Activated CD4-positive, alpha-beta T cell treated with anti-CD3 and anti-CD28 coated beads, Interleukin-2, amount 50 U/mL, for 1 hour (primary cell): Measurements from ENCODE around the gene NECTIN3.

Experiments used
- DNase-seq: peaks from one replicate; pipeline ENCODE4 v3.0.0-alpha.2; 2020

NECTIN3 gene, protein sequence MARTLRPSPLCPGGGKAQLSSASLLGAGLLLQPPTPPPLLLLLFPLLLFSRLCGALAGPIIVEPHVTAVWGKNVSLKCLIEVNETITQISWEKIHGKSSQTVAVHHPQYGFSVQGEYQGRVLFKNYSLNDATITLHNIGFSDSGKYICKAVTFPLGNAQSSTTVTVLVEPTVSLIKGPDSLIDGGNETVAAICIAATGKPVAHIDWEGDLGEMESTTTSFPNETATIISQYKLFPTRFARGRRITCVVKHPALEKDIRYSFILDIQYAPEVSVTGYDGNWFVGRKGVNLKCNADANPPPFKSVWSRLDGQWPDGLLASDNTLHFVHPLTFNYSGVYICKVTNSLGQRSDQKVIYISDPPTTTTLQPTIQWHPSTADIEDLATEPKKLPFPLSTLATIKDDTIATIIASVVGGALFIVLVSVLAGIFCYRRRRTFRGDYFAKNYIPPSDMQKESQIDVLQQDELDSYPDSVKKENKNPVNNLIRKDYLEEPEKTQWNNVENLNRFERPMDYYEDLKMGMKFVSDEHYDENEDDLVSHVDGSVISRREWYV

DNA sequence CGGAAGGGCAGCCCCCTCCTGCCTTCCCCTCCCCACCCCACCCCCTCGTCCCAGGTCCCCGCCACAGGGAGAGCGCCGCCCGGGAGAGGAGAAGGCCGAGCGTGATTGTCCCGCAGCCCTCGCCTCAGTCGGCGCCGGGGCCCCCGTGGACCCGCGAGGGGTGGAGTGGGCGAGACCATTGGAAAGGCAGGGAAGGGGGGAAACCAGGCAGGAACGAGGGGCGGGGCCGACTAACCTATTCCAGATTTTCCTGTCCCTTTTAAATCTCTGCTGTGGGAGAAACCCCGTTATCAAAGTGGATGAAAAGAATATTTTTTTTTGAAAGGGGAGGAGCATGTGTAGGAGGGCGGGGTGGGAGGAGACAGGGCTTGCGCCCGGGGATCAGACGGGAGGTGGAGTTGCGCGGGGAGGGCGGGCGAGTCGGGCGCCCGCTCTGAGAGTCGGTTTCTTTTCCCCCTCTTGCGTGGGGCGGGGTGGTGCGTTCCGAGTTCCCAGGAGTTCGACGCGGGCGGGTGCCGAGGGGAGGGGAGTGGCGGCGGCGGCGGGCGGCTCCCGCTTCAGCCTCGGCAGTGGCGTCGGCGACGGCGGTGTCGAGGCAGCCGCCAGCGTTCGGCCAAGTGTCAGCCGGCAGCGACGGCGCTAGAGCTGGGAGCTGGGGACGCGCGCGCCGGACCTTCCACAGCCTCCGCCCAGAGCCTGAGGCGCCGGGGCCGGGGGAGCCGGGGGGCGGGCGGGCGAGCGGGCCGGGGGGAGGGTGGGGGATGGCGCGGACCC, at the start of gene NECTIN3:
Gene NECTIN3, plus strand, starts transcription at position 560 of the 774 bp plus-strand sequence. Its CDS starts 202 bp downstream, at position 762.
- peak; percentile 86 for DNase-seq

- no peak for DNase-seq
These were observed 43.7 kb upstream of the NECTIN3 start for GRCh38 chr3:111027868-111028267.

- no peak for DNase-seq
These were observed 40.1 kb upstream of the NECTIN3 start for GRCh38 chr3:111031538-111031937.

GRCh38 chr3:111032677-111033076, 38.9 kb upstream of the NECTIN3 start:
- no peak for DNase-seq

DNA sequence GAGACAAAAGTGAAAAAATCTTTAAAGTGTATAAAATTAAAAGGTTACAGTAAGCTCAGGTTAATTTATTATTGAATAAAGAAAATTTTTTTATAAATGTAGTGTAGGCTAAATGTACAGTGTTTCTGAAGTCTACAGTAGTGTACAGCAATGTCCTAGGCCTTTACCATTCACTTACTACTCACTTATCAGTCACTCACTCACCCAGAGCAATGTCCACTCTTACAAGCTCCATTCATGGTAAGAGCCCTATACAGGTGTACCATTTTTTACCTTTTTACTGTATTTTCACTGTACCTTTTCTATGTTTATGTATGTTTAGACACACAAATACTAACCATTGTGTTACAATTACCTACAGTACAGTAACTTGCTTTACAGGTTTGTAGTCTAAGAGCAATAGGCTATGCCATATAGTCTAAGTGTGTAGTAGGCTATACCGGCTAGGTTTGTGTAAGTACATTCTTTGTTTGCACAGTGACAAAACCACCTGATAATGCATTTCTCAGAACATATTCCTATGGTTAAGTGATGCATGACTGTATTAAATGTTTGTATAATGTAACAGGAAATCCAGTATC, 38.1 kb upstream of the NECTIN3 start:
- no peak for DNase-seq

- DNase-seq: no peak
These were observed 36.3 kb upstream of the NECTIN3 start for GRCh38 chr3:111035316-111035715.

DNA sequence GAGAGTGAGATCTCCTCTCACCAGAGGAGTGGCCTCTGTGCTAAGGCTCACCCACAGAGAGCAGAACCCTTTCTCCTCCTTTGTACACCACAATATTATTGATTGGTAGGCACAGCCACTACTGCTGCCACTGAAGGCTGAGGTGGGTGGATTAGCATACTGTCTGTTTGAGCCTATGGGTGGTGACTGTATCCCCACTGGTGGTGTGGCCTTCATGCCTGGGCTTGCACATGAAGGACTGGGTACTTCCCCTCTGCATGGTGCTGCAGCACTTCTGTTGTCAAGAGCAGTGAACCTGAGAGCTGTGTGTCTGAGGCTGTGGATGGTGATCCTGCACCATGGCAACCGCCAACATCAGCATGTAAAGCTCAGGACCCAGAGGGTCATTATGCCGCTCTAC, 35.7 kb upstream of the NECTIN3 start:
- no peak for DNase-seq

DNA sequence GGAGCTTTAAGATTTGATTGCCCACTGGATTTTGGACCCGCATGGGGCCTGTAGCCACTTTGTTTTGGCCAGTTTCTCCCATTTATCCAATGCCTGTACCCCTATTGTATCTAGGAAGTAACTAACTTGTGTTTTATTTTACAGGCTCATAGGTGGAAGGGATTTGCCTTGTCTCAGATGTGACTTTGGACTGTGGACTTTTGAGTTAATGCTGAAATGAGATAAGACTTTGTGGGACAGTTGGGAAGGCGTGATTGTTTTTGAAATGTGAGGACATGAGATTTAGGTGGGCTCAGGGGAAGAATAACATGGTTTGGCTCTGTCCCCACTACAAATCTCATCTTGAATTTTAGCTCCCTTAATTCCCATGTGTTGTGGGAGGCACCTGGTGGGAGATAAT, 30.7 kb upstream of the NECTIN3 start:
- no peak for DNase-seq

DNA sequence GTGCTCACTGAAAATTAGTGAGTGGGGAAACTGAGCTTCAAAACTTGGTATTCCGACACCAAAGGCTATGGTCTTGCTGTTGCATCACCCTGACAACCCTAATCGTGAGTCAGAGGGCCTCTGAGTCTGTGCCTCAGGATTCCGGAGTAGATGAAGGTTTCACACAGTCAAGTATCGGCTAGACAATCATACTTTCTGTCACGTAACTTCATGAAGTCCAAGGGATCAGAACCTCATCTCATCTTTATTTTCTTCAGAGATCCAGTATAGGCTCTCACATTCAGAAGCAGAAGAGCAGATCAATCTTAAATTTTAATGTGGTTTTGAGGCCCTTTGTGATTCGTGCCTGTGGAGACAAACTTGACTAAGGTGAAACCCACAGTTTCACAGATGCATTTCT, 26.1 kb upstream of the NECTIN3 start:
- no peak for DNase-seq

DNA sequence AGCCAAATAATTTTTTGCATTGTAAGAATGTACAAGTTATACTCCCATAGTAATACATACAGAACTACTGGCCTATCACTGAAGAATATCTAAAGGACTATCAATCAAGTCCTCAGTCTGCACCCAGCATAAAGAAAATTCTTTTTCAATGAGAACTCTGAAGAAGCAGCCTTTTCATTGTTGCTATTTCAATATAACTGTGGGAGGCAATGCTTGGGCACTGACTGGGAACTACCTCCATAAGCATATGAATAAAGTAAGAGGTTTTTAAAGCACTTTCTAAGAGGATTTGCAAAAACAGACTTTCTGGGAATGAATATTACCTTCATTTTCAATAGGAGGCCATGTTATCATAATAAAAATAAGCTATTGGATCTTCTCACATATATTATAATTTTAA, 24.6 kb upstream of the NECTIN3 start:
- no peak for DNase-seq

DNA sequence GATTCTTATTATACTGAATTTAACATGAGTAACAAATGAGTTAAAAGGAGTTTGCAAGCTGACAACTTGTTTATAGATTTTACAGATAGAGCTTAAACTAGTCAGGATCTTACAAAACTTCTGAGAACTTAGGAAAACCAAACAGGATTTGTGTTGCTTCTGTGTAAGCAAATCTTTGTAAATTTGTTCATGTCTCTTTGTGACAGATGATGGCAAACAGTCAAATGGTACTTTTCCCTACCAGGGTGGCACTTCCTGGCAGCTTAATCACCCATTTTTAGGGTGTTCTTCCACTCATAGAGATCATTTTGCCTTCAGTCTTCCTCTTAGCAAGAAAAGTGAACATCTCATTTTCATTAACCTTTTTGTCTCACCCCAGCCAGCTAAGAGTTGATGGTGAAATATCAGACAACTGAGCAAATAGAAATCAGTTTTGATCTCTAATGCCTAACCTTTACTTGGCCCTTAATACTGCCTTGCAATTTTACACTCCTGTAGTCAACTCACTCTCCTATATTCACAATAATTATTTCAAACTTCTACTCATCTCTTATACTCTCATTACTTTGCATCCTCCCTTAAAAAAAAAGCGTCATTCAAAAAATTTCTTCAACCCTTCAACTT, 23.7 kb upstream of the NECTIN3 start:
- DNase-seq: no peak

- no peak for DNase-seq
These were observed 20.3 kb upstream of the NECTIN3 start for GRCh38 chr3:111051354-111051753.

DNA sequence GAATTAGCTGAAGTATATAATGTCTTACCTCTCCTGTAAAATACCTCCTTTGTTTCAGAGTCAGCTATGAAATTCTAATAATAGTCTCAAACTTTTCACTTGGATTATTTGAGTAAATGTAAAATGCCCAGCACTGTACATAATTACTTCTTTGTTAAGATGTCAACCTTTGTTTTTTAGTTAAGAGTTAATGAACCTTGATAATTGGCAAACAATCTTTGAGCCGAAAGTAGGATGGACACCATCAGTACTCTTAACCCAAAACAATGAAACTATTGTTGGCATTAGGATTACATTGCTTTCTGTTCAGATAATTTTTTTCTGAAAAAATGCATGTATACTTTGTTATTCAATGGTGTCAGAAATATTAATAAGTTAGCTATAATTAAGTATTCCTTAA, 3.0 kb upstream of the NECTIN3 start:
- DNase-seq: no peak

DNA sequence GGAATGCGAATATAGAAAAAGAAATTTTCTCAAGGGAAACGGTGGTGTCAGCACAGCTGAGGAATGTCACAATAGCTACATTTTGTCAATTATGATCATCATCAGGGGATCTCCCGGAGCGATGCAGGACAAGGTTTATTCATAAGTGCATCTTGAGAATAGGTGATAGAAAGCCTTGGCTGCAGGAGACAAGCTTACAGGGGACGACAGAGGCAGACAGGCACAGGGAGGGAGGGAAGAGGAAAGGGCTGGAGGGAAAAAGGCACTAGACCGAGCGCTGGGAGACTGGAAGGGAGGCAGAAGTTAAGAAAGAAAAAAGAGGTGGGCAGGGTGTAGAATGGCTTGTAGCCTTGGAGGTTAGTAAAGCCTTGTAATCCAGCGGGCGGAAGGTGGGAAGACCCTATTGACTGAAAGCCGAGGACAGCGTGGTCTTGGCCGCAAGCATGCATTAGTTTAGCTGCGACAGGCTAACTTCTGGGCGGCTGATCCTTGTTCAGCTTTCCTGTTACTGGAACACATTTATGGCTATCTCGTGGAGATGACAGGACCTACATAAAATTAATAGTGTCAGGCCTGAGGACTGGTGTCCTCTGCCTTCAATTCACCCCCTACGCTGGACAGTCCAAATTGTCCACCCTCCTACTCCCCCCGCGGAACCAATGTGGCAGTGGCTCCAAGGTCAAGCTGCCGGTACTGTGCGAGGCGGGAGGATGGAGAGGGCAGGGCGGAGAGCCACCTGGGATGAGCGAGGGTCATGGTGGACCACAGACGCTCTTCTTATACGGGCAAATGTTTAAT, 1.4 kb upstream of the NECTIN3 start:
- no peak for DNase-seq

DNA sequence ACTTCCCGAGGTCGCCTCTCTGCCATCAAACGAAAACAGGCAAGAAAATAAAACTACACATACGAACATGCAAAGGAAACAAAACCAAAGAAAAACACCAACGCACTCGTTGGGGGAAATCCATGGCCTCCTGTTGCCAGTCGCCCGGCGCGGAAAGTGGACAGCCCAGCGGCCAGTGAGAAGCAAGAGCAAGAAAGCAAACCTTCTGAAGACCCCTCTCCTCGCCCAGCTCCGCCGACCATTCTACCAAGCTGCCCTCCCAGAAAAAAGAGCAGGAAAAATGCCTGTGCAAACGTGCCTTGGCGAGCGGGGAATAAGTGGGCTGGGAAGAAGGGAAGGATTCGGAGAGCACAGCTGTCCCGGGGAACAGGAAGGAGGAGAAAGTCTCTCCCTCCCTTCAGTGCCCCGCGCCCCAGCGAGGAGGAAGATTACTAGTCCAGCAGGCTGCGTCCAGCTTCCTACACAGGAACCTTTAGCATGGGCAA, 802 bp upstream of the NECTIN3 start:
- DNase-seq: peak; percentile 9

- DNase-seq: peak; percentile 21
These were observed 660 bp downstream of the NECTIN3 start for GRCh38 chr3:111072031-111072921.

DNA sequence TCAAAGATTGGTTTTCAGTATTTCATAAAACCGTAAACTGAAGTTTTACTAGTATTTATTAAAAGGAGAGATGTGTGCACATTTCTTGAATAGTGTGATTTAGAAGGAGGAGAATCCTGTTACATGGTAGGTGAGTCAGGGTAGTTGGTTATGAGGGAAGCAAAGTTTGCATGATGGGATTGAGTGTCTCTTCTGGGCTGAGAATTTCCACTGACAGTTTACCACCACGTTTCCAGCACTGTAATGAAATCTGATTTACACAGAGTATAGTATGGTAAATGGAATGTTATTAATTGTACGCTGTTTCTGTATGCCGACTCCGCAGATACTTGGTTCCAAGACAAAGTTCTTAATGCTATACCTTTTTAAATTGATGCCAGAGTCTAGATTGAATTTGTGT, 1.6 kb downstream of the NECTIN3 start:
- no peak for DNase-seq

DNA sequence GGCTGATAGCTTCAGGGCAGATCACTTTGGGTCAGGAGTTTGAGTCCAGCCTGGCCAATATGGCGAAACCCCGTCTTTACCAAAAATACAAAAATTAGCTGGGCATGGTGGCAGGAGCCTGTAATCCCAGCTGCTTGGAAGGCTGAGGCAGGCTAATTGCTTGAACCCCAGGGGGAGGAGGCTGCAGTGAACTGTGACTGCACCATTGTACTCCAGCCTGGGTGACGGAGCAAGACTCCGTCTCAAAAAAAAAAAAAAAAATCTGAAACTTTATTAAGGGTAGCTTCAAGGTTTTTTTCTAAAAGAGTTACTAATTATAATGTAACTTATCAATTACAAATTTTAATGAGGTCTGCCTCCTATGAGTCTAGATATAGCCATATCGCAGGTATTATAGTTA, 5.1 kb downstream of the NECTIN3 start:
- DNase-seq: no peak

DNA sequence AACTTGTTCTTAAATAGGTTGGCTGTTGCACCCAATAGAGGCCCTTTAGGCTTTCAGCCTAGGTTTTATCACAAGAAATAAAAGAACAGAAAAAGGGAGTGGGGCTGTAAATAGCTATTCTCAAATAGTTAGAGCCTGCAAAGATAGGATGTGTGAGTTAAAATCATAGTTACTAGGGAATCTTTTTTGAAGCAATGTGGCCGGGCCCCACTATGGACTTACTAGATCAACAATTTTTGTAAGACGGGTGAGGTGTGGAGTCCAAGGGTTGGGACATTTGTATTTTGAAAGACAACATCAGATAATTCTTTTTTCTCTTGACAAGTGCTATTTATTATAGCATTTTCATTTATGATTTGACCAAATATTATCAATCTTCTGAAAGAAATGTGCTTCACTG, 5.8 kb downstream of the NECTIN3 start:
- DNase-seq: no peak

- DNase-seq: no peak
These were observed 8.8 kb downstream of the NECTIN3 start for GRCh38 chr3:111080413-111080812.

DNA sequence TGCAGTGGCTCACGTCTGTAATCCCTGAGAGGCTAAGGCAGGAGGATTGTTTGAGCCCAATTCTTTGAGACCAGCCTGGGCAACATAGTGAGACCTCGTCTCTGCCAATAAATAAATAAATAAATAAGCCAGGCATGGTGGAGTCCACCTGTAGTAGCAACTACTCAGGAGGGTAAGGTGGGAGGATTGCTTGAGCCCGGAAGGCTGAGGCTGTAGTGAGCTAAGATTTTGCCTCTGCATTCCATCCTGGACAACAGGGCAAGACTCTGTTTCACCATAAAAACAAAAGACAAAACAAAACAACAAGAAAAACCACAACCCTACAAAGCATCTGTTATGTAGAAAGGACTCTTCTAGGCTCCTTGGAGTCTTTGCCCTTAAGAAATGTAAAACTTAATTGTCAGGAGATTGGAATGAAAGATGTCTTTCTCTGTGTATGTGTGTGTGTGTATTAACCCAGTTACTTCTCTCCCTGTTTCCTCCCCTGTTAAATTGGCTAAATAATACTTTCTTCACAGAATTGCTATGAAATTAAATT, 9.5 kb downstream of the NECTIN3 start:
- DNase-seq: no peak
